ENCODE results near the gene COL4A2. TPM values are rescaled to one million over a fixed set of nuclear protein-coding genes. Genes with fewer than 3 reads are reported as not detected.

Gene COL4A2
- total RNA-seq, 4 donors from 2014 or later = 75.1 to 322 (median 115) TPM

GRCh38 chr13:110517505-110518225, 210.6 kb downstream of the COL4A2 start:
- in situ Hi-C loops (cut with MboI; ENCODE audit: low pct_ligation_motif_present in 1 of 4, low pct_unique_long_range_greater_than_20kb in 1 of 4, low sequenced_read_pairs in 3 of 4) = no loop called here
- H3K4me3 ChIP-seq = no peak overlapping the region
- no peaks in the 10 kb centered on the region for H3K9me3 ChIP-seq
- H3K4me1 ChIP-seq = peaks cover 23 to 53% (median 34%) of the 10 kb centered on the region in 4 donors
- H3K36me3 ChIP-seq = peaks cover 0 to under 1% (median 0%) of the 10 kb centered on the region in 4 donors
- H3K27ac ChIP-seq = peak overlapping the region; percentile 36 to 66 (median 47)
- TF ChIP-seq POLR2AphosphoS5 (IDR thresholded peaks at IDR 0.05) (peak in 2 of 3 donors; percentile 30 to 31), EP300 (IDR thresholded peaks at IDR 0.05; ENCODE audit: low read depth) (no peak)
- no peaks in the 10 kb centered on the region for H3K27me3 ChIP-seq
- peak; percentile 54 for DNase-seq
- intact Hi-C loops (cut with DNase I; ENCODE audit: low total_unique reads) = no loop called here
- 53% methylated on average over 7 of the region's 7 CpGs; no CpG with 5 or more reads in 1 of the 2 donors for WGBS, 2 donors (ENCODE audit: low coverage in 1 of 2)

GRCh38 chr13:110518226-110518525, 211.1 kb downstream of the COL4A2 start:
- H3K36me3 ChIP-seq = no peaks in the 10 kb centered on the region
- H3K27me3 ChIP-seq = no peaks in the 10 kb centered on the region
- H3K27ac ChIP-seq = peak overlapping the region; percentile 36 to 66 (median 47)
- H3K4me3 ChIP-seq = no peak overlapping the region
- intact Hi-C loops (cut with DNase I; ENCODE audit: low total_unique reads) = no loop called here
- WGBS, 2 donors (ENCODE audit: low coverage in 1 of 2) = 79% methylated on average over 8 of the region's 8 CpGs; no CpG with 5 or more reads in 1 of the 2 donors
- no peak for DNase-seq
- in situ Hi-C loops (cut with MboI; ENCODE audit: low pct_ligation_motif_present in 1 of 4, low pct_unique_long_range_greater_than_20kb in 1 of 4, low sequenced_read_pairs in 3 of 4) = no loop called here
- H3K9me3 ChIP-seq = no peaks in the 10 kb centered on the region
- TF ChIP-seq EP300 (IDR thresholded peaks at IDR 0.05; ENCODE audit: low read depth) (no peak), POLR2A (IDR thresholded peaks at IDR 0.05) (no peak), CTCF (IDR thresholded peaks at IDR 0.05) (no peak), POLR2AphosphoS5 (IDR thresholded peaks at IDR 0.05) (no peak)
- H3K4me1 ChIP-seq = peaks cover 23 to 53% (median 34%) of the 10 kb centered on the region in 4 donors

- H3K27me3 ChIP-seq = no peaks in the 10 kb centered on the region
- intact Hi-C loops (cut with DNase I; ENCODE audit: low total_unique reads) (no loop called here), in situ Hi-C loops (cut with MboI; ENCODE audit: low pct_ligation_motif_present in 1 of 4, low pct_unique_long_range_greater_than_20kb in 1 of 4, low sequenced_read_pairs in 3 of 4) (no loop called here)
- peak; percentile 55 for DNase-seq
- TF ChIP-seq CTCF (IDR thresholded peaks at IDR 0.05) = no peak
- no peak for TF ChIP-seq EP300 (IDR thresholded peaks at IDR 0.05; ENCODE audit: low read depth)
- TF ChIP-seq POLR2A (IDR thresholded peaks at IDR 0.05) = no peak
- no peak for TF ChIP-seq POLR2AphosphoS5 (IDR thresholded peaks at IDR 0.05)
- WGBS, 2 donors (ENCODE audit: low coverage in 1 of 2) = 78% methylated on average over 11 of the region's 11 CpGs; no CpG with 5 or more reads in 1 of the 2 donors
- peak overlapping the region; percentile 36 to 66 (median 47) for H3K27ac ChIP-seq
- no peak overlapping the region for H3K4me3 ChIP-seq
- peaks cover 23 to 54% (median 36%) of the 10 kb centered on the region in 4 donors for H3K4me1 ChIP-seq
- H3K9me3 ChIP-seq = no peaks in the 10 kb centered on the region
- H3K36me3 ChIP-seq = no peaks in the 10 kb centered on the region
These were observed 211.5 kb downstream of the COL4A2 start for GRCh38 chr13:110518571-110518970.

- H3K36me3 ChIP-seq = no peaks in the 10 kb centered on the region
- no peaks in the 10 kb centered on the region for H3K9me3 ChIP-seq
- H3K4me1 ChIP-seq = peaks cover 25 to 59% (median 40%) of the 10 kb centered on the region in 4 donors
- in situ Hi-C loops (cut with MboI; ENCODE audit: low pct_ligation_motif_present in 1 of 4, low pct_unique_long_range_greater_than_20kb in 1 of 4, low sequenced_read_pairs in 3 of 4) (no loop called here), intact Hi-C loops (cut with DNase I; ENCODE audit: low total_unique reads) (no loop called here)
- no peaks in the 10 kb centered on the region for H3K27me3 ChIP-seq
- H3K4me3 ChIP-seq = no peak overlapping the region
- H3K27ac ChIP-seq = peak overlapping the region in 1 of 4 donors; percentile 77
- TF ChIP-seq POLR2A (IDR thresholded peaks at IDR 0.05) (no peak), CTCF (IDR thresholded peaks at IDR 0.05) (no peak), EP300 (IDR thresholded peaks at IDR 0.05; ENCODE audit: low read depth) (no peak), POLR2AphosphoS5 (IDR thresholded peaks at IDR 0.05) (no peak)
- no peak for DNase-seq
- WGBS, 2 donors (ENCODE audit: low coverage in 1 of 2) = 88% methylated on average over 15 of the region's 16 CpGs; no CpG with 5 or more reads in 1 of the 2 donors
These were observed 212.0 kb downstream of the COL4A2 start for GRCh38 chr13:110519046-110519445.

Measured in transverse colon (tissue), 4 donors.